HG02938 (cell line): Measurements from ENCODE around the gene SEL1L3.
A peak's percentile ranks its signal among the peaks of the same experiment; 100 is the strongest.
"Not testable (repeated sequence)": the region's sequence is repeated elsewhere in the genome, so short reads cannot be mapped to it uniquely, and the experiment has no call there.

Experiments used
- ATAC-seq: cut with Tn5 transposase; IDR thresholded peaks from one replicate; pipeline ENCODE4 v1.9.1; 2021; ENCODE audit warnings: mild to moderate bottlenecking, moderate library complexity; ENCODE audit not compliant: unreplicated experiment

SEL1L3 gene

GRCh38 chr4:25879991-25880651 lies 17.3 kb upstream of the SEL1L3 start:
- peak; percentile 80 for ATAC-seq

GRCh38 chr4:25879587-25879986 lies 16.8 kb upstream of the SEL1L3 start:
- no peak for ATAC-seq

GRCh38 chr4:25879091-25879584 lies 16.4 kb upstream of the SEL1L3 start:
- no peak for ATAC-seq

GRCh38 chr4:25878676-25879075 lies 15.9 kb upstream of the SEL1L3 start:
- ATAC-seq, result no peak

GRCh38 chr4:25875281-25875745 lies 12.5 kb upstream of the SEL1L3 start:
- peak; percentile 34 for ATAC-seq

GRCh38 chr4:25874655-25875054 lies 11.9 kb upstream of the SEL1L3 start:
- peak; percentile 41 for ATAC-seq

GRCh38 chr4:25873632-25874129 lies 10.9 kb upstream of the SEL1L3 start:
- ATAC-seq, result no peak

GRCh38 chr4:25872851-25873631 lies 10.3 kb upstream of the SEL1L3 start:
- no peak for ATAC-seq

- no peak for ATAC-seq
These were observed 7.3 kb upstream of the SEL1L3 start for GRCh38 chr4:25870081-25870480.

GRCh38 chr4:25867781-25868294 lies 5.0 kb upstream of the SEL1L3 start:
- ATAC-seq, result no peak

- not testable (repeated sequence) for ATAC-seq
These were observed 3.6 kb upstream of the SEL1L3 start for GRCh38 chr4:25866401-25866800.

GRCh38 chr4:25865586-25865985 lies 2.8 kb upstream of the SEL1L3 start:
- no peak for ATAC-seq

GRCh38 chr4:25863831-25864418 lies 1.1 kb upstream of the SEL1L3 start:
- ATAC-seq, result no peak

GRCh38 chr4:25863347-25863784 lies 578 bp upstream of the SEL1L3 start:
- ATAC-seq, result no peak

- no peak for ATAC-seq
These were observed 807 bp downstream of the SEL1L3 start for GRCh38 chr4:25861951-25862410.

- no peak for ATAC-seq
These were observed 1.4 kb downstream of the SEL1L3 start for GRCh38 chr4:25861280-25861950.

GRCh38 chr4:25860586-25861279 lies 2.1 kb downstream of the SEL1L3 start:
- ATAC-seq, result no peak

GRCh38 chr4:25859429-25860148 lies 3.2 kb downstream of the SEL1L3 start:
- ATAC-seq, result peak; percentile 62

GRCh38 chr4:25857851-25858400 lies 4.9 kb downstream of the SEL1L3 start:
- ATAC-seq, result no peak
